Chondrocyte (in vitro differentiated cells): ENCODE results near the gene SIPA1L3. TPM values are rescaled to one million over a fixed set of nuclear protein-coding genes. Genes with fewer than 3 reads are reported as not detected.

ENCODE experiments used
- DNase-seq: peaks from one replicate; pipeline ENCODE4 v3.0.0; 2021; ENCODE audit warnings: mixed read lengths, low spot score
- H3K27ac Mint-ChIP-seq: one replicate; pipeline ENCODE4 v1.8.0; 2021; ENCODE audit warnings: mild to moderate bottlenecking, moderate library complexity, mixed read lengths; ENCODE audit not compliant: unreplicated experiment
- H3K27me3 Mint-ChIP-seq: 2 replicates; pipeline ENCODE4 v1.8.0; 2021; ENCODE audit warnings: low read depth, mixed read lengths
- H3K36me3 Mint-ChIP-seq: 2 replicates; pipeline ENCODE4 v1.8.0; 2021; ENCODE audit warnings: low read depth, mixed read lengths
- H3K4me1 Mint-ChIP-seq: 2 replicates; pipeline ENCODE4 v1.8.0; 2021; ENCODE audit warnings: low read depth, mild to moderate bottlenecking, mixed read lengths
- H3K4me3 Mint-ChIP-seq: one replicate; pipeline ENCODE4 v1.8.0; 2021; ENCODE audit warnings: mild to moderate bottlenecking, moderate library complexity, mixed read lengths; ENCODE audit not compliant: unreplicated experiment
- H3K9me3 Mint-ChIP-seq: 2 replicates; pipeline ENCODE4 v1.8.0; 2021; ENCODE audit warnings: low read depth, mixed read lengths
- CTCF ChIP-seq: fragments of 200-600 bp; sonication (generic); IDR thresholded peaks from 2 replicates; pipeline ENCODE4 v1.5.0; 2021; ENCODE audit warnings: antibody characterized with exemption, mild to moderate bottlenecking, moderate library complexity
- total RNA-seq: library from RNA; stranded (reverse); gene quantifications from 3 replicates; pipeline ENCODE4 v1.2.1, GENCODE V29; 2021

The SIPA1L3 gene
- total RNA-seq, 1 donor from 2014 or later: 17.5 TPM

GRCh38 chr19:37981785-37982475 is 74.9 kb downstream of the SIPA1L3 start:
- Mint-ChIP-seq H3K27ac (no peak overlapping the region), H3K27me3 (no peaks in the 10 kb centered on the region), H3K9me3 (no peaks in the 10 kb centered on the region), H3K4me3 (no peak overlapping the region), H3K4me1 (peaks cover 16% of the 10 kb centered on the region), H3K36me3 (no peaks in the 10 kb centered on the region)
- no peak for TF ChIP-seq CTCF
- no peak for DNase-seq

DNA sequence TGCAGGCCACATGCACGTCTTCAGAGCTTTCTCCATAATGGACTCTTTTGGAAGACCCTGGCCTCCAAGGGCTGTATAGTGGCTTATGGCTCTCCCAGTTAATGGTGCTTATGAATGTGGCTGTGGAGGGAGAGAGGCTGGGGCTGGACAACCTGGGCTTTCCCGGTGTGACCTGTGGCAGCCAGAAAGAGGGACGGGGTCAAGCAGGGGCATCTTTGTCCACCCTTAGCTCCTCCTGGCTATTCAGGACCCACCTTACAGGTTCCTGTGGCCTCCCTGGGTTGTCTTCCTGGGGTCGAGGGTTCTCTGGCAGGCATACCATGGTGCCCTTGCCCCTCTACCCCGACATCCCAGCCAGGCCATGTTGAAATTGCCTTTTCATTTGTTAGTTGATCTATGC is 75.6 kb downstream of the SIPA1L3 start:
- Mint-ChIP-seq H3K36me3 (no peaks in the 10 kb centered on the region), H3K27ac (no peak overlapping the region), H3K27me3 (no peaks in the 10 kb centered on the region), H3K9me3 (no peaks in the 10 kb centered on the region), H3K4me1 (peaks cover 16% of the 10 kb centered on the region), H3K4me3 (no peak overlapping the region)
- no peak for TF ChIP-seq CTCF
- DNase-seq: no peak

GRCh38 chr19:37983153-37983552 is 76.1 kb downstream of the SIPA1L3 start:
- no peak overlapping the region for H3K27ac Mint-ChIP-seq
- no peaks in the 10 kb centered on the region for H3K27me3 Mint-ChIP-seq
- DNase-seq: no peak
- H3K4me1 Mint-ChIP-seq: peaks cover 11% of the 10 kb centered on the region
- H3K36me3 Mint-ChIP-seq: no peaks in the 10 kb centered on the region
- H3K9me3 Mint-ChIP-seq: no peaks in the 10 kb centered on the region
- TF ChIP-seq CTCF: no peak
- no peak overlapping the region for H3K4me3 Mint-ChIP-seq

DNA sequence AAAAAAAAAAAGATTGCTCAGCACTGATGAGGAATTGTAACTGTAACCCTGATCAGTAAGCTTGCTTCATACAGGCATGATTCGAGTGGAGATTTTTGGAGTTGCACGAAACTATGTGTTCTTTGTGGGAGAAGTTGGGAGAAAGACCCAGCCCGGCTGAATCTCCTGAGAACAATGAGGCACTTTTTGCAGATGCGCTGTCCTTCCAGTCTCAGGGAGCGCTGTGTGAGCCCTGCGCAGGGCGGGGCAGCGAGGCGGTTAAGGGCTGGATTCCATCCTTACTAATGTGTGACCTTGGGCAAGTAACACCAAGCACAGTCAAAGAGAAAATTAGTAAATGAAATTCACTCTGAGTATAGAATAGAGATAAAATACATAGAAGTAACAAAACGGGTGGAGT is 76.9 kb downstream of the SIPA1L3 start:
- Mint-ChIP-seq H3K36me3 (no peaks in the 10 kb centered on the region), H3K27me3 (no peaks in the 10 kb centered on the region), H3K27ac (no peak overlapping the region), H3K4me1 (peaks cover 14% of the 10 kb centered on the region), H3K9me3 (no peaks in the 10 kb centered on the region), H3K4me3 (no peak overlapping the region)
- TF ChIP-seq CTCF: no peak
- no peak for DNase-seq

GRCh38 chr19:37986048-37986750 is 79.2 kb downstream of the SIPA1L3 start:
- Mint-ChIP-seq H3K36me3 (no peaks in the 10 kb centered on the region), H3K27me3 (no peaks in the 10 kb centered on the region), H3K4me1 (peaks cover 10% of the 10 kb centered on the region), H3K9me3 (no peaks in the 10 kb centered on the region), H3K27ac (no peak overlapping the region), H3K4me3 (no peak overlapping the region)
- no peak for DNase-seq
- no peak for TF ChIP-seq CTCF
